SU-DHL-6 (cell line): Measurements from ENCODE around the gene NTPCR.

Experiments used
- H2AFZ ChIP-seq: fragments of 200-600 bp; sonication (generic); 2 replicates; pipeline ENCODE4 v1.6.1; 2014; ENCODE audit warnings: low read depth, mild to moderate bottlenecking, moderate library complexity, mixed read lengths, antibody characterized with exemption, low read length; ENCODE audit not compliant: severe bottlenecking
- H3F3A ChIP-seq: fragments of 200-600 bp; shearing (Covaris generic); 2 replicates; pipeline ENCODE4 v1.6.0; 2016; ENCODE audit warnings: antibody characterized with exemption, mild to moderate bottlenecking; ENCODE audit not compliant: insufficient read depth
- H3K27ac ChIP-seq: fragments of 200-600 bp; sonication (generic); 2 replicates; pipeline ENCODE4 v1.5.1; 2016; ENCODE audit warnings: low read depth, mild to moderate bottlenecking, low read length, moderate library complexity, mixed read lengths
- H3K27me3 ChIP-seq: fragments of 200-600 bp; sonication (generic), shearing (Covaris generic); 2 replicates; pipeline ENCODE4 v1.6.0; 2014; ENCODE audit warnings: mild to moderate bottlenecking, low read length
- H3K36me3 ChIP-seq: fragments of 200-600 bp; sonication (generic); 2 replicates; pipeline ENCODE4 v1.6.1; 2014; ENCODE audit warnings: mild to moderate bottlenecking, low read length, mixed read lengths
- H3K4me2 ChIP-seq: fragments of 300-600, 200-600 bp; shearing (Covaris generic), sonication (generic); 2 replicates; pipeline ENCODE4 v1.6.0; 2014; ENCODE audit warnings: low read length, low read depth, mild to moderate bottlenecking; ENCODE audit not compliant: poor library complexity, severe bottlenecking
- H3K4me3 ChIP-seq: fragments of 200-600 bp; sonication (generic); 2 replicates; pipeline ENCODE4 v1.5.1; 2014; ENCODE audit warnings: antibody characterized with exemption, low read length, mild to moderate bottlenecking, mixed read lengths; ENCODE audit not compliant: insufficient read depth, poor library complexity, severe bottlenecking
- H3K79me2 ChIP-seq: fragments of 200-600 bp; sonication (generic); 2 replicates; pipeline ENCODE4 v1.6.1; 2014; ENCODE audit warnings: mild to moderate bottlenecking, low read length, moderate library complexity; ENCODE audit not compliant: insufficient read depth
- H3K9ac ChIP-seq: fragments of 200-600 bp; sonication (generic); 2 replicates; pipeline ENCODE4 v1.7.0; 2014; ENCODE audit warnings: mild to moderate bottlenecking, low read length
- H3K9me2 ChIP-seq: fragments of 200-600 bp; sonication (generic); replicated peaks from 2 replicates; pipeline ENCODE4 v1.6.1; 2014; ENCODE audit warnings: low read length; ENCODE audit not compliant: insufficient read depth
- H3K9me3 ChIP-seq: fragments of 200-600 bp; sonication (generic); 2 replicates; pipeline ENCODE4 v1.6.1; 2014; ENCODE audit warnings: low read length, mixed read lengths; ENCODE audit not compliant: insufficient read depth
- H4K20me1 ChIP-seq: fragments of 200-600 bp; sonication (generic); 2 replicates; pipeline ENCODE4 v1.6.1; 2014; ENCODE audit warnings: low read depth, mild to moderate bottlenecking, antibody characterized with exemption, low read length, moderate library complexity, mixed read lengths
- CTCF ChIP-seq: fragments of 200-600 bp; sonication (generic); IDR thresholded peaks from one replicate; pipeline ENCODE4 v1.5.1; 2017; ENCODE audit warnings: antibody characterized with exemption, mild to moderate bottlenecking, low read length, moderate library complexity; ENCODE audit not compliant: insufficient read depth, poor library complexity, severe bottlenecking
- EZH2phosphoT487 ChIP-seq: fragments of 200-600 bp; sonication (generic), shearing (Covaris generic); conservative IDR thresholded peaks from 2 replicates; pipeline ENCODE4 v1.6.1; 2018; ENCODE audit warnings: mild to moderate bottlenecking, antibody characterized with exemption, low read length, moderate library complexity, mixed read lengths

Gene NTPCR

GRCh38 chr1:232974971-232975370 is 24.6 kb downstream of the NTPCR start:
- Histone ChIP-seq H3K27me3 (no peaks in the 10 kb centered on the region), H3K9me2 (no peaks in the 10 kb centered on the region), H3K36me3 (peaks cover 33% of the 10 kb centered on the region), H4K20me1 (no peaks in the 10 kb centered on the region), H3K79me2 (no peaks in the 10 kb centered on the region), H3K4me2 (no peak overlapping the region), H3K9ac (no peak overlapping the region), H3F3A (no peaks in the 10 kb centered on the region), H3K4me3 (no peak overlapping the region), H2AFZ (no peak overlapping the region), H3K27ac (no peak overlapping the region), H3K9me3 (peaks cover 14% of the 10 kb centered on the region; the same call in 1 of the 2 replicates)
- TF ChIP-seq EZH2phosphoT487, result no peak
- TF ChIP-seq CTCF, result no peak

GRCh38 chr1:232978091-232978634 is 27.8 kb downstream of the NTPCR start:
- H2AFZ ChIP-seq, result no peak overlapping the region

GRCh38 chr1:232978815-232979214 is 28.4 kb downstream of the NTPCR start:
- Histone ChIP-seq H3K27ac (no peak overlapping the region), H3K79me2 (no peaks in the 10 kb centered on the region), H2AFZ (no peak overlapping the region), H3K9ac (no peak overlapping the region), H3K4me2 (no peak overlapping the region), H4K20me1 (no peaks in the 10 kb centered on the region), H3K4me3 (no peak overlapping the region), H3K27me3 (no peaks in the 10 kb centered on the region), H3F3A (no peaks in the 10 kb centered on the region), H3K36me3 (peaks cover 4% of the 10 kb centered on the region; the same call in 1 of the 2 replicates), H3K9me3 (0 out of 2 replicates have a peak, but pooled peaks cover 4% of the 10 kb centered on the region), H3K9me2 (no peaks in the 10 kb centered on the region)
- TF ChIP-seq CTCF (no peak), EZH2phosphoT487 (no peak)

More at GRCh38 chr1:232978091-232978634, 27.8 kb downstream of the NTPCR start:
- Histone ChIP-seq H3K9me3 (0 out of 2 replicates have a peak, but pooled peaks cover 7% of the 10 kb centered on the region), H3K4me3 (no peak overlapping the region), H3K9me2 (no peaks in the 10 kb centered on the region), H3K36me3 (peaks cover 10% of the 10 kb centered on the region), H4K20me1 (no peaks in the 10 kb centered on the region), H3K27ac (no peak overlapping the region), H3K9ac (no peak overlapping the region), H3F3A (no peaks in the 10 kb centered on the region), H3K79me2 (no peaks in the 10 kb centered on the region), H3K4me2 (no peak overlapping the region), H3K27me3 (no peaks in the 10 kb centered on the region)
- TF ChIP-seq EZH2phosphoT487 (no peak), CTCF (no peak)
